Nephron (organoid): ENCODE results near the gene WDR74.
A peak's percentile ranks its signal among the peaks of the same experiment; 100 is the strongest.

Experiments used
- H3K27ac Mint-ChIP-seq, 3 experiments: 2 replicates each; pipeline ENCODE4 v1.8.0; 2020; ENCODE audit warnings: mixed read lengths in 3 of 3, mild to moderate bottlenecking in 2 of 3, moderate library complexity in 1 of 3
- H3K27me3 Mint-ChIP-seq: 2 replicates; pipeline ENCODE4 v1.8.0; 2021; ENCODE audit warnings: low read depth, mild to moderate bottlenecking, moderate library complexity, mixed read lengths
- H3K36me3 Mint-ChIP-seq: 2 replicates; pipeline ENCODE4 v1.8.0; 2020; ENCODE audit warnings: low read depth, mixed read lengths
- H3K4me1 Mint-ChIP-seq: 2 replicates; pipeline ENCODE4 v1.8.0; 2020; ENCODE audit warnings: mixed read lengths
- H3K4me3 Mint-ChIP-seq, 3 experiments: 2 replicates each; pipeline ENCODE4 v1.8.0; 2020; ENCODE audit warnings: mild to moderate bottlenecking in 3 of 3, mixed read lengths in 3 of 3, moderate library complexity in 2 of 3
- H3K9me3 Mint-ChIP-seq: 2 replicates; pipeline ENCODE4 v1.8.0; 2020; ENCODE audit warnings: mixed read lengths
- CTCF ChIP-seq, 3 experiments: fragments of 200-600 bp; sonication (generic); IDR thresholded peaks; one replicate each; pipeline ENCODE4 v1.5.0; 2021; ENCODE audit warnings: antibody characterized with exemption in 3 of 3; ENCODE audit not compliant: unreplicated experiment in 3 of 3

Gene WDR74

DNA sequence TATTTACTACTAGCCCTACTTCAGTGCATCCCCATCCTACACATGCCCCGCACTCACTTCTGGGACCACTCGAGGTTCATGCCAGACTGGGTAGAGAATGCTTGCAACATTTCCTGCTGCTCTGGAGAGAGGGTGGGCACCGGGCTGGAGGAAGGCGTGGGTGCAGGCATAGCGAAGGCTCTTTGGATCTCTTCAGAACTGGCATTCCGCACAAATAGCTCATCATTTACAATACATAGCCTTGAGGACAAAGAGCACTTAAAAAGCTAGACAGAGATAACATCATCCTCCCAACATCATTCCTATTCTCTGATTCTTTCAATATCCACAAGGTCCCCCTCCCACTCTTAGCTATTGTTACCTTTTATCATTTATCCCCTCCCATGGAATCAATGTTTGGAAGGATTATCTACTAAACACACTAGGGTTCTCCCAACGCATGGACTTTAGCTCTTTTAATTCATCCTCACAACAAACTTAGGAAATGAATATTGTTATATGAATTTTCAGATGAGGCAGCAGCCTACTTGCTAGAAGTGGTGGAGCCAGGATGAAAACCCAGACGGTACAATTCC is 45.1 kb downstream of the WDR74 start:
- Mint-ChIP-seq H3K9me3 (no peaks in the 10 kb centered on the region), H3K4me3 (peak overlapping the region; percentile 18 to 45 (median 35)), H3K36me3 (peaks cover 70% of the 10 kb centered on the region), H3K27ac (peak overlapping the region in 1 of 3 experiments; percentile 45), H3K4me1 (peaks cover 24% of the 10 kb centered on the region), H3K27me3 (no peaks in the 10 kb centered on the region)
- no peak for TF ChIP-seq CTCF (IDR thresholded peaks at IDR 0.05; ENCODE audit: unreplicated experiment in 3 of 3)

- peak overlapping the region; percentile 92 to 97 (median 96) for H3K27ac Mint-ChIP-seq
- peaks cover 54% of the 10 kb centered on the region for H3K36me3 Mint-ChIP-seq
- no peaks in the 10 kb centered on the region for H3K27me3 Mint-ChIP-seq
- H3K9me3 Mint-ChIP-seq: no peaks in the 10 kb centered on the region
- peak overlapping the region; percentile 92 to 96 (median 95) for H3K4me3 Mint-ChIP-seq
- no peak for TF ChIP-seq CTCF (IDR thresholded peaks at IDR 0.05; ENCODE audit: unreplicated experiment in 3 of 3)
- peaks cover 31% of the 10 kb centered on the region for H3K4me1 Mint-ChIP-seq
Observed at GRCh38 chr11:62792202-62792575, 47.2 kb downstream of the WDR74 start.

DNA sequence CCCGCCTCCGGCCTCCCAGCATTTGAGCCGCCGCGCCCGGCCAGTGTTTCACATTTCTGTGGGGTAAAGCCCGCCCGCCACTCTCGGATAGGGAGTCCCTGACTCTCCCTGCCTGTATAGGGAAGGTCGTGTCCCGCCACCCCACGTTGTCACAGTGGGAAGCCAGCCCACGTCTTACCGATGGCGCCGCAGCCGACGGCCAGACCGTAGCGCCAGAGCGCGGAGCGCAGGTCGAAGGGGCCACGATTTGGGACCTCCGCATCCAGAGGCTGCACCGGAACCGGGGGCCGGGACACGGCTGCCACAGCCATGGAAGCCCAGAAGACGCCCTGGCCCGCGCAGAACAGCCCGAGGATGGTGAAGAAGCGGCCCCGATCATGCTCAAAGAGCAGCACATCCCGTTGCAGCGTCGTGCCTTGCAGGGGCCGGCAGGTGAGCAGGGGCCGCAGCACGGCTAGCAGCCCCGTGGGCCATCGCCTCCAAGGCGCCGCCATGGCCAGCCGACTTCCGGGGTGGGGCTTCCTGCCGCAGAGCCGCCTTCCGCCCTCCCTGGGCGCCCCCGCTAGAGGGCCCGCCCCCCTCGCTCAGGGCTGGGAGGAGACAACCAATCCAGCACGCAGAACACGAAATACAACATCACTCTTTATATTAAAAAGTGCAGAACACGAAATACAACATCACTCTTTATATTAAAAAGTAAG is 47.7 kb downstream of the WDR74 start, which contains the start of gene TMEM223:
TSS of gene TMEM223 (minus strand) at position 506 of the 701 bp plus-strand sequence. CDS start at position 494, 12 bp downstream.
- Mint-ChIP-seq H3K36me3 (peaks cover 51% of the 10 kb centered on the region), H3K27ac (peak within 1 kb of the TSS; percentile 92 to 97 (median 96)), H3K4me1 (peaks cover 31% of the 10 kb centered on the region), H3K9me3 (no peaks in the 10 kb centered on the region), H3K4me3 (peak within 1 kb of the TSS; percentile 92 to 96 (median 95)), H3K27me3 (no peaks in the 10 kb centered on the region)
- TF ChIP-seq CTCF (IDR thresholded peaks at IDR 0.05; ENCODE audit: unreplicated experiment in 3 of 3): no peak

GRCh38 chr11:62789576-62789975 is 49.8 kb downstream of the WDR74 start:
- H3K27me3 Mint-ChIP-seq: no peaks in the 10 kb centered on the region
- H3K9me3 Mint-ChIP-seq: no peaks in the 10 kb centered on the region
- H3K4me1 Mint-ChIP-seq: peaks cover 31% of the 10 kb centered on the region
- TF ChIP-seq CTCF (IDR thresholded peaks at IDR 0.05; ENCODE audit: unreplicated experiment in 3 of 3): no peak
- peaks cover 33% of the 10 kb centered on the region for H3K36me3 Mint-ChIP-seq
- peak overlapping the region; percentile 92 to 96 (median 95) for H3K4me3 Mint-ChIP-seq
- peak overlapping the region; percentile 55 to 75 (median 63) for H3K27ac Mint-ChIP-seq

GRCh38 chr11:62788991-62789390 is 50.4 kb downstream of the WDR74 start:
- TF ChIP-seq CTCF (IDR thresholded peaks at IDR 0.05; ENCODE audit: unreplicated experiment in 3 of 3): no peak
- Mint-ChIP-seq H3K27me3 (no peaks in the 10 kb centered on the region), H3K36me3 (peaks cover 27% of the 10 kb centered on the region), H3K4me1 (peaks cover 31% of the 10 kb centered on the region), H3K4me3 (peak overlapping the region; percentile 92 to 96 (median 95)), H3K27ac (peak overlapping the region; percentile 55 to 75 (median 63)), H3K9me3 (no peaks in the 10 kb centered on the region)
